Stimulated activated CD8-positive, alpha-beta memory T cell treated with anti-CD3 and anti-CD28 coated beads, Interleukin-2, amount 100 ng/mL, for 1 hour (primary cell): Measurements from ENCODE around the gene INSYN2B.
"Not testable (repeated sequence)": the region's sequence is repeated elsewhere in the genome, so short reads cannot be mapped to it uniquely, and the experiment has no call there.

ENCODE experiments used
- DNase-seq, 2 donors: peaks; one replicate each; pipeline ENCODE4 v3.0.0-alpha.2; 2020; ENCODE audit warnings: low read depth in 2 of 2

Gene INSYN2B

GRCh38 chr5:169850409-169850808 is 129.9 kb downstream of the INSYN2B start:
- DNase-seq = no peak

GRCh38 chr5:169848792-169849191 is 131.5 kb downstream of the INSYN2B start:
- DNase-seq = no peak

- DNase-seq = no peak
Measured at GRCh38 chr5:169848271-169848670, 132.0 kb downstream of the INSYN2B start.

GRCh38 chr5:169847519-169847918 is 132.8 kb downstream of the INSYN2B start:
- no peak for DNase-seq

GRCh38 chr5:169842699-169843098 is 137.6 kb downstream of the INSYN2B start:
- DNase-seq = no peak

- no peak for DNase-seq
Measured at GRCh38 chr5:169840405-169840804, 139.9 kb downstream of the INSYN2B start.

- no peak for DNase-seq
Measured at GRCh38 chr5:169838688-169839087, 141.6 kb downstream of the INSYN2B start.

- DNase-seq = no peak
Measured at GRCh38 chr5:169837686-169838085, 142.6 kb downstream of the INSYN2B start.

- DNase-seq = no peak
Measured at GRCh38 chr5:169836835-169837536, 143.3 kb downstream of the INSYN2B start.

GRCh38 chr5:169834540-169834939 is 145.8 kb downstream of the INSYN2B start:
- DNase-seq = not testable (repeated sequence)

- DNase-seq = not testable (repeated sequence)
Measured at GRCh38 chr5:169833681-169834292, 146.5 kb downstream of the INSYN2B start.

GRCh38 chr5:169832845-169833244 is 147.4 kb downstream of the INSYN2B start:
- DNase-seq = no peak

- DNase-seq = no peak
Measured at GRCh38 chr5:169832304-169832703, 148.0 kb downstream of the INSYN2B start.

GRCh38 chr5:169831331-169831730 is 149.0 kb downstream of the INSYN2B start:
- DNase-seq = no peak

GRCh38 chr5:169828385-169828784 is 151.9 kb downstream of the INSYN2B start:
- DNase-seq = no peak

- no peak for DNase-seq
Measured at GRCh38 chr5:169827769-169828168, 152.5 kb downstream of the INSYN2B start.

- DNase-seq = no peak
Measured at GRCh38 chr5:169826618-169827017, 153.7 kb downstream of the INSYN2B start.

GRCh38 chr5:169817031-169817430 is 163.3 kb downstream of the INSYN2B start:
- no peak for DNase-seq

- no peak for DNase-seq
Measured at GRCh38 chr5:169814522-169814921, 165.8 kb downstream of the INSYN2B start.
